Measurements from ENCODE around the gene P2RX2.

- no peak for TF ChIP-seq POLR2A (IDR thresholded peaks at IDR 0.05; ENCODE audit: borderline replicate concordance, extremely low read depth, insufficient read depth, insufficient read length)
- TF ChIP-seq, protein P1, sequence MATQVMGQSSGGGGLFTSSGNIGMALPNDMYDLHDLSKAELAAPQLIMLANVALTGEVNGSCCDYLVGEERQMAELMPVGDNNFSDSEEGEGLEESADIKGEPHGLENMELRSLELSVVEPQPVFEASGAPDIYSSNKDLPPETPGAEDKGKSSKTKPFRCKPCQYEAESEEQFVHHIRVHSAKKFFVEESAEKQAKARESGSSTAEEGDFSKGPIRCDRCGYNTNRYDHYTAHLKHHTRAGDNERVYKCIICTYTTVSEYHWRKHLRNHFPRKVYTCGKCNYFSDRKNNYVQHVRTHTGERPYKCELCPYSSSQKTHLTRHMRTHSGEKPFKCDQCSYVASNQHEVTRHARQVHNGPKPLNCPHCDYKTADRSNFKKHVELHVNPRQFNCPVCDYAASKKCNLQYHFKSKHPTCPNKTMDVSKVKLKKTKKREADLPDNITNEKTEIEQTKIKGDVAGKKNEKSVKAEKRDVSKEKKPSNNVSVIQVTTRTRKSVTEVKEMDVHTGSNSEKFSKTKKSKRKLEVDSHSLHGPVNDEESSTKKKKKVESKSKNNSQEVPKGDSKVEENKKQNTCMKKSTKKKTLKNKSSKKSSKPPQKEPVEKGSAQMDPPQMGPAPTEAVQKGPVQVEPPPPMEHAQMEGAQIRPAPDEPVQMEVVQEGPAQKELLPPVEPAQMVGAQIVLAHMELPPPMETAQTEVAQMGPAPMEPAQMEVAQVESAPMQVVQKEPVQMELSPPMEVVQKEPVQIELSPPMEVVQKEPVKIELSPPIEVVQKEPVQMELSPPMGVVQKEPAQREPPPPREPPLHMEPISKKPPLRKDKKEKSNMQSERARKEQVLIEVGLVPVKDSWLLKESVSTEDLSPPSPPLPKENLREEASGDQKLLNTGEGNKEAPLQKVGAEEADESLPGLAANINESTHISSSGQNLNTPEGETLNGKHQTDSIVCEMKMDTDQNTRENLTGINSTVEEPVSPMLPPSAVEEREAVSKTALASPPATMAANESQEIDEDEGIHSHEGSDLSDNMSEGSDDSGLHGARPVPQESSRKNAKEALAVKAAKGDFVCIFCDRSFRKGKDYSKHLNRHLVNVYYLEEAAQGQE (IDR thresholded peaks at IDR 0.05; ENCODE audit: low read depth) = no peak
- no peak for TF ChIP-seq CTCF (IDR thresholded peaks at IDR 0.05 in 2 of 3, conservative IDR thresholded peaks at IDR 0.05 in 1 of 3; ENCODE audit: borderline replicate concordance in 1 of 3, insufficient read depth in 1 of 3, low read depth in 2 of 3, low read length in 2 of 3)
- no peak for TF ChIP-seq POLR2AphosphoS5 (IDR thresholded peaks at IDR 0.05; ENCODE audit: low read depth, low read length)
- no peak for TF ChIP-seq ZFX (IDR thresholded peaks at IDR 0.05)
- no peak for TF ChIP-seq JUND (IDR thresholded peaks at IDR 0.05)
- no peak for TF ChIP-seq YY1 (IDR thresholded peaks at IDR 0.05; ENCODE audit: extremely low read depth, insufficient replicate concordance, low read depth, low read length)
- no peak for TF ChIP-seq EZH2phosphoT487 (IDR thresholded peaks at IDR 0.05; ENCODE audit: borderline replicate concordance)
- no peak for TF ChIP-seq MAX (IDR thresholded peaks at IDR 0.05)
- no peak for TF ChIP-seq RAD21 (IDR thresholded peaks at IDR 0.05; ENCODE audit: low read depth)
- no peak for TF ChIP-seq ZNF274 (IDR thresholded peaks at IDR 0.05; ENCODE audit: low read depth, low read length)
- TF ChIP-seq CEBPB (IDR thresholded peaks at IDR 0.05; ENCODE audit: low read depth) = no peak
Observed at GRCh38 chr12:132595183-132595582, 23.4 kb upstream of the P2RX2 start.

All from HCT116 (cell line).